ENCODE results near the gene LRCH4.
"Not testable (repeated sequence)": the region's sequence is repeated elsewhere in the genome, so short reads cannot be mapped to it uniquely, and the experiment has no call there.

LRCH4 gene

GRCh38 chr7:100543586-100543985 lies 42.3 kb downstream of the LRCH4 start:
- no peak for DNase-seq

- not testable (repeated sequence) for DNase-seq
Measured at GRCh38 chr7:100541309-100541708, 44.6 kb downstream of the LRCH4 start.

GRCh38 chr7:100540073-100540723 lies 45.7 kb downstream of the LRCH4 start:
- DNase-seq: no peak

GRCh38 chr7:100539436-100540006 lies 46.4 kb downstream of the LRCH4 start:
- no peak for DNase-seq

- peak; percentile 93 to 100 for DNase-seq
Measured at GRCh38 chr7:100538654-100539435, 47.1 kb downstream of the LRCH4 start, which contains the start of gene AGFG2. TSS of gene AGFG2 (plus strand) at chr7:100539203. CDS start at chr7:100539347, 144 bp downstream.

GRCh38 chr7:100538348-100538653 lies 47.6 kb downstream of the LRCH4 start:
- no peak for DNase-seq

GRCh38 chr7:100536695-100537094 lies 49.2 kb downstream of the LRCH4 start:
- not testable (repeated sequence) for DNase-seq

- not testable (repeated sequence) for DNase-seq
Measured at GRCh38 chr7:100535982-100536381, 49.9 kb downstream of the LRCH4 start.

GRCh38 chr7:100532165-100533022 lies 53.5 kb downstream of the LRCH4 start:
- no peak for DNase-seq

- not testable (repeated sequence) for DNase-seq
Measured at GRCh38 chr7:100528108-100528866, 57.6 kb downstream of the LRCH4 start.

All from bone marrow (tissue), 2 donors.